ENCODE data around the gene CHAC1. TPM values are rescaled to one million over a fixed set of nuclear protein-coding genes. Genes with fewer than 3 reads are reported as not detected.

CHAC1 gene
- total RNA-seq, 1 donor, result 0.52 TPM

DNA sequence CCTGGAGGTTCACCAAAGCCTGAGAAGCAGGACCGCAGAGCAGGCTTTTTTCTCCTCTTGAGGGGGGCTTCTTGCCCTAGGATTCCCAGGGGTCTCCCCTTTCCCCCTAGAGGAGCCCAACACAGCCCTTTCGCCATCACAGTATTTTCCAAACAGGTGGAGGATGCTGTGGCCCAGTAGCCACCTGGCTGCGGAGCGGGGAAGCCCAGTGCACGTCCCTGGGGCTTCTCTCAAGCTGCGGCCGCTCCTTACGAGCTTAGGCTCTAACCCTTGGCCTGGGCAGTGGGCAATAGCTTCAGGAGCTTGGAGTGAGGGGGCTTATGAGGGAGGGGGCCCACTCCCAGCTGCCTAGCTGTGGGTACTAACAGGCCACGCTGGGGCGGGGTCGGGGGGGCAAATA, 35.7 kb upstream of the CHAC1 start:
- Histone ChIP-seq H3K9me3 (ENCODE audit: low read depth, low read length) (no peaks in the 10 kb centered on the region), H3K4me1 (ENCODE audit: insufficient read depth, low read length) (no peaks in the 10 kb centered on the region), H3K4me3 (ENCODE audit: low read length) (no peak overlapping the region), H3K27me3 (ENCODE audit: insufficient read depth, low read length) (no peaks in the 10 kb centered on the region)

DNA sequence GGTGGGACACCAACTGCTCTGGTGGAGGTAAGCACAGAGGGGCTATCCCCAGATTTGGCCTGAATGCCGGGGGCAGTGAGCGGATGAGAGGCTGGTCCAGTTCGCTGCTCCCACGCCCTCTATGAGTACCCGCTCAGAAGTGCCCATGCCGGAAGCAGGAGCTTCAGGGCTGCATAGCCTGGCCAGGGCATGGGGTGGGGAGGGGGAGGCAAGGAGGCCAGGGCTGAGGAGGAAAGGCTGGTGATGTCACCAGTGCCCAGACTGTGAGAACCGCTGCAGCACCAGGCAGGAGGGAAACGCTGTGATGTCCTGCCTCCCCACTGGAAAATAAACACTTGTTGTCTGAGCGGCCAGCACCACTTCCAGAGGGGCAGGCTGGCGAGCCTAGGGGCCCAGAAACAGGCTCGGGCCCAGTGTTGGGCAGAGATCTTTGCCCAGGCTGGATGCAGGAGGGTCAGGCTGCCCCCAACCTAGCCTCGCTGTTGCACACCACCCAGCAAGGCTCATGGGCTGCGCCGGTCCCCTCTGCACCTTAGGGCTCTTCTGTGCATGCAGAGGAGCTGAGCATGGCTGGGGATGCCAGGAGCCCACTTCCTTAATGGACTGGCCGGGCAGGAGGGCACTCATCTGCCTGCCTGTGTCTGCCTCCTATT, 35.0 kb upstream of the CHAC1 start:
- H3K4me1 ChIP-seq (ENCODE audit: insufficient read depth, low read length), result no peaks in the 10 kb centered on the region
- no peaks in the 10 kb centered on the region for H3K27me3 ChIP-seq (ENCODE audit: insufficient read depth, low read length)
- no peak overlapping the region for H3K4me3 ChIP-seq (ENCODE audit: low read length)
- no peaks in the 10 kb centered on the region for H3K9me3 ChIP-seq (ENCODE audit: low read depth, low read length)

DNA sequence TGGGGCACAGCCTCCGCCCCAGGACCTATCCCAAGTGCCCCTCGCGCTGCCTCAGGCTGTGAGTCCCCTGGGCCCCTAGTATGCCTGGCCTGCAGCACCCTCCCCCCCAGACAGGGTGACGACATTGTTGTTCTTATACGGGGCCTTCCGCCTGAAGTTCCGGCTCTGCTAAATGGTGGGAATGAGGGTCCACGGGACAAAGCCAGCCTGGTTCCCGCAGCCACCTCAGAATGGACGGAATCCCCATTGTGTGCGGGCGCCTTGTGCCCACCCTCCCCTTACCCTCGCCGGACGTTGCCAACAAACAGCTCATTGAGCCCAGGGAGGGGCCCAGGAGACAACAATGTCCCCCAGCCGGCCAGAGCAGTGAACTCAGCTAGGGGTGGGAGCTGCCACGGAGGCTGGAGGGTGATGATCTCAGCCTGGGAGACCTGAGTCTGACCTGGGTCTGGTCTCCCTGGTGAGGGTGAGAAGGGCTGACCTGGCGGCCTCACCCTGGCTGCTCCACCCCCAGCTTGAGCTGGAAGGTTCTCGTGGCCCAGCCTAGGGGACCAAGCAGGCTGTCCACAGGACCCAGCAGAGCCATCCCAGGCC, 34.4 kb upstream of the CHAC1 start:
- Histone ChIP-seq H3K9me3 (ENCODE audit: low read depth, low read length) (no peaks in the 10 kb centered on the region), H3K4me3 (ENCODE audit: low read length) (no peak overlapping the region), H3K27me3 (ENCODE audit: insufficient read depth, low read length) (no peaks in the 10 kb centered on the region), H3K4me1 (ENCODE audit: insufficient read depth, low read length) (no peaks in the 10 kb centered on the region)

DNA sequence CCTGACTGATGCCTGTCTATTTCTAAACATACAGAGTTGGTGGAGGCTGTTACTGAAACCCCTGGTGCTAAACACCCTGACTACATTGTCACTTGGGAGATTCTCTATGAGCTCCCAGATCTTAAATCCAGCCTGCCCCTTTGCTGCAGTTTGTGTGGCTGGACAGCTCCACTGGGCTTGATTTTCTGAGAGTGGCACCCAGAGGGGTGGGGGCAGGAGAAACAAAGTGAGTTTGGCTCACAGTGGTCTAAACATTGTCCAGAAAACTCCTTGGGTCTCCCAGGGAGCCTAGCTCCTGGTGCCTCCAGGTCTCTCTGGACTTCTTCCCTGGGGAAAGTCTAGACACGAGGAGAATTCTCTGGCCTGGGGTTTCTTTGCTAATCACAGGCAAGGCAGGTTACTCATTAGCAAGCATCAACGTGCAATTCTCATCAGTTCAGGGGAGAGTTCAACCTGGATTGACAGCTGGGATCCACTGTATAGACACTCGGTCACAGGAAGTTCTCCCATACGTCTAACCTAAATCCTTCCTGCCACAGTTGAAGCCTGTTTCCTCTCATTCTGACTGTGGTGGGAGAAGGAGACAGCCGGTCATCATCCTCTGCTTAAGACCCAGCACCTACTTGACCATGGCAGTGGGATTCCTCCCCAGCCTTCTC, 31.2 kb upstream of the CHAC1 start:
- peaks cover 27% of the 10 kb centered on the region for H3K27me3 ChIP-seq (ENCODE audit: insufficient read depth, low read length)

DNA sequence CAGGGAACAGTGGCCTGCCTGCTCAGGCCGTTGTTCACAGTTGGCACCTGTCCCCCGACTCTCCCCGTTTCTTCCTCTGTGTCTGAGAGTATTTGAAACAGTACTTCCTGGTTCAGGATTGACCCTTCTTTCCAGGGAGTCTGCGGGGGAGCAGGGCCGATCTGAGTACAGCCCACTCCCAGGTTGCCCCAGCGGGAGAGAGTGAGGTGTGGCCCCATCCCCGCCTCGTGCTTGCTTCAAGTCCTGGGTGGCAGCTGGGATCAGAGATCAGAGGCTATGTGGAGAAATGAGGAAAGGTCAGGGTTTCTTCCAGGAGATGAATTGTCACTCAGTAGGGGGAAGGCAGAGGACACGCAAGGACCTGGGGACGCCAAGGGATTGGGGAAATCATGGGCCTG, 30.7 kb upstream of the CHAC1 start:
- Histone ChIP-seq H3K4me3 (ENCODE audit: low read length) (no peak overlapping the region), H3K27me3 (ENCODE audit: insufficient read depth, low read length) (peaks cover 32% of the 10 kb centered on the region), H3K9me3 (ENCODE audit: low read depth, low read length) (no peaks in the 10 kb centered on the region), H3K4me1 (ENCODE audit: insufficient read depth, low read length) (peaks cover 22% of the 10 kb centered on the region)

More for the DNA sequence above, 31.2 kb upstream of the CHAC1 start:
- H3K4me1 ChIP-seq (ENCODE audit: insufficient read depth, low read length), result peaks cover 17% of the 10 kb centered on the region
- no peaks in the 10 kb centered on the region for H3K9me3 ChIP-seq (ENCODE audit: low read depth, low read length)
- H3K4me3 ChIP-seq (ENCODE audit: low read length), result no peak overlapping the region

DNA sequence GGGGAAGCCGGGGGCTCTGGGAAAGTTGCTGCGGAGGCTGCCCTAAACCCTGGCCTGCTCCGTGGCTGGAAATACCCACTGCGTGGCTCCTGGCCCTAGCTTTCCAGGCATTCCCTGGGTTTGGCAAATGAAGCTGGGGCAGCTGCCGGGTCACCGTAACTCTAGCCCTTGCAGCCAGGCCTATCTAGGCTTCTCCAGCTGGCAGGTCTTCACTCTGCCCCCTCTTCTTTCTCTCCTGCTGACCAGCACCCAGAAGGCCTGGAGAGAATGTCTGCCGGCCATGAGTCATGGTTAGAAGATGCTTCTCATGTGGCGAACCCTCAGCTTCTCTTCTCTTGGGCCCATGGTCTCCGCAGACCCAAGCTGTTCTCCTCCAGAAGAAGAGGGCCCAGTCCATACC, 29.7 kb upstream of the CHAC1 start:
- Histone ChIP-seq H3K27me3 (ENCODE audit: insufficient read depth, low read length) (peaks cover 36% of the 10 kb centered on the region), H3K4me1 (ENCODE audit: insufficient read depth, low read length) (peaks cover 29% of the 10 kb centered on the region), H3K4me3 (ENCODE audit: low read length) (no peak overlapping the region), H3K9me3 (ENCODE audit: low read depth, low read length) (no peaks in the 10 kb centered on the region)

DNA sequence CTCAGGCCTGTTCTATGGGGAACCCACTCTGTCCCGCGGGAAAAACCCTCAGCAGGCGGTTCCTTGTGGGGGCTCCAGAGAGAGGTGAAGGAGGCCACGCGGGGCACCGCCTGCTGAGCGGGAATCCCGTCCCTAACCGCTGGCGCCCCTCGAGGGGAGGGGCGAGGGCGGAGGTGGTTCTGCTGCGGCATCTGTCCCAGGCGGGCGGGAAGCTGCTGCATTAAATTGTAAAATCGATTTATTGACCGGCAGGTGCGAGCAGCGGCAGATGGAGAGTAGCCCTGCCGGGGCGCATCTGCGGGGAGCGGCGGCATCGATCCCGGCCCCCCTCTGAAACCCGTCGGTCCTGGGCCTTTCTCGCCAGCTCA, 27.8 kb upstream of the CHAC1 start:
- Histone ChIP-seq H3K27me3 (ENCODE audit: insufficient read depth, low read length) (peaks cover 55% of the 10 kb centered on the region), H3K9me3 (ENCODE audit: low read depth, low read length) (no peaks in the 10 kb centered on the region), H3K4me1 (ENCODE audit: insufficient read depth, low read length) (peaks cover 48% of the 10 kb centered on the region), H3K4me3 (ENCODE audit: low read length) (no peak overlapping the region)

DNA sequence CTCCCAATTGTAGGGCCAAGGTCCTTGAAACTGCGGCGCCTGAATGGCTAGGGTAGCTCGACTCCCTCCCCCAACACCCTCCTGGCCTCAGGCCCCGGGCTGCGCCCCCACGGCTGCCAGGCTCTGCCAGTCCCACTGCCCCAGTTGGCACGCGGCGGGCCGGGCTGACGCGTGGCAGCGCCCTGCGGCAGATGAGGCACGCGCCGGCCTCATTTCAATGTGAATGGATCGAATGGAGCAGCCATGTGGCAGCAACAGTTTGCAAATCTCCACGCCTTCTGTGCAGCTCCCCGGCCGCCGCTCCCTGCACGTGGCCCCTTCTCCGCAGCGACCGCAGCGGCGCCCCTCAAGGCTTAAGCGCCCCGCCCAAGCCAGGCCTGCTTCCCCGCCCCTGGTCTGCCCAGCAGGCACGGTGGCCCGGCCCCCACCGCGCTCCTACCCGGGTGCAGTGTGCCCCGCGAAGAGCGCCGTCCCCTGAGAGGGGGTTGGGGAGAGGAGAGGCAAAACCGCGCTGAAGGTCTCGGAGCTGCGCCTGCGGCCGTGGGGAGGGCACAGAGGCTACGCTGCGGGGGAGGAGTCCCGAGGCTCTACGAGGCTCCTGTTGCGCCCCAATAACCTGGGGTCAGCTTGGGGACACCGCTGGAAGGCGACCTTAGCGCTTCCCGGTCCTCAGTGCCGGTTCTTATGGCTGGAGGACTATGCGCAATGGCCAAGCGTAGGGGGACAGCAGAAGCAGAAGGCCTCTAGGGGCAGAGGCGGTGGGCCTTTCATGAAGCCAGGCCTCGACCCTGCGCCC, 27.2 kb upstream of the CHAC1 start:
- peaks cover 61% of the 10 kb centered on the region for H3K27me3 ChIP-seq (ENCODE audit: insufficient read depth, low read length)
- peaks cover 54% of the 10 kb centered on the region for H3K4me1 ChIP-seq (ENCODE audit: insufficient read depth, low read length)
- H3K9me3 ChIP-seq (ENCODE audit: low read depth, low read length), result no peaks in the 10 kb centered on the region
- H3K4me3 ChIP-seq (ENCODE audit: low read length), result no peak overlapping the region

DNA sequence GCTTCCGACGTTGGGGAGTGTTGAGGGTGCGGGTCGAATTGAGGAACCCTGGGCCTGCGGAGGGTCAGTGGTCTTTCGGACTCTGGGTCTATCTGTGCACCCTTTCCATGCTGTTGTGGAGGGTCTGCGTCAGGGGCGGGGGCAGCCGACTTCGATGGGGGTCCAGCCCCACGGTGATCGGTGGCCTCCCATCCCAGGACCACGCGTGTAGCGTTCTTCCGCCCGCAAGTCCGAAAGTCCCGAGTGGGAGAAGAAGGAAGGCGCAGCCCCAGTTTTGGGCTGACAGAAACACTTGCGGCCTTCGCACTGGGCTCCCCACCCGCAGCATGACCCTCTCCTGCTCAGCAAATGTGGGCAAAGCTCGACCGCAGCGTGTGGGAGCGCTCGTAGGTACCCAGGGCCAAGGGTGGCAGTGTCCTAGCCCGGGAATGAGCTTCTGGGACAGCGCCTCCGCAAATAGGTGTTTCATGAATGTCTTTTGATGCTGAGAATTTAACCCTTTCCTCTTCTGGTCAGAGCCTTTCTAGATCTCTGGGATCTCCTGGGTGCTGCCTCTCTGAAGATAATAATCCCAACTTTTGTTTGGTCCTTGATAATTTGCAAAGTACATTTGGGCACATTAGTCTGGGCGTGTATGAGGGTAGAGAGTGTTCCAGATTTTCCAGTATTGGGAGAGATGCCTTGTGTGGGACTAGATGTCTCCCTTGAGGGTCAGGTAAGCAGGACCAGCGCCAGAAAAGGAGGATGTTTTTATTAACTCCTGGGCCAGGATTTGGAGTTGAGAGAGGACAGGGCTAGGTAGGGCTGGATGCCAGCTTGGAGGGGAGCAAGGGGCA, 26.4 kb upstream of the CHAC1 start:
- peaks cover 69% of the 10 kb centered on the region for H3K27me3 ChIP-seq (ENCODE audit: insufficient read depth, low read length)

DNA sequence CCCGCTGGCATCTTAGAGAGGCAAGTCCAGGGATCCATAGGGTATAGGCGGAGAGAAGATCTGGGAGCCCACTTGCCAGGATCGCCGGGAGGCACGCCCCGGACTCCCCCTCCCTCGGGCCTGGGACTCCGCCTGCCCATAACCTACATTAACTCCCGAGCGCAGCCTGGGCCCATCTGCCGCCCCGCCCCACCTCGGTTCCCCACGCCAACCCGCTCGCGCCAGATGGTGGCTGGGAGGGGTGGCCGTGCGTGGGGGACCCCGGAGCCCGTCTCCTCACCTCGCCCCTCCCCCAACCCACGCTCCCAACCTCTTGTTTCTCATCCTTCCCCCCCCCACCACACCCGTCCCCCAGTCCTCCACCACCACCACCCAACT, 25.8 kb upstream of the CHAC1 start:
- Histone ChIP-seq H3K4me1 (ENCODE audit: insufficient read depth, low read length) (peaks cover 55% of the 10 kb centered on the region), H3K4me3 (ENCODE audit: low read length) (no peak overlapping the region), H3K27me3 (ENCODE audit: insufficient read depth, low read length) (peaks cover 71% of the 10 kb centered on the region), H3K9me3 (ENCODE audit: low read depth, low read length) (no peaks in the 10 kb centered on the region)

More for the DNA sequence above, 26.4 kb upstream of the CHAC1 start:
- peaks cover 55% of the 10 kb centered on the region for H3K4me1 ChIP-seq (ENCODE audit: insufficient read depth, low read length)
- H3K9me3 ChIP-seq (ENCODE audit: low read depth, low read length), result no peaks in the 10 kb centered on the region
- no peak overlapping the region for H3K4me3 ChIP-seq (ENCODE audit: low read length)

DNA sequence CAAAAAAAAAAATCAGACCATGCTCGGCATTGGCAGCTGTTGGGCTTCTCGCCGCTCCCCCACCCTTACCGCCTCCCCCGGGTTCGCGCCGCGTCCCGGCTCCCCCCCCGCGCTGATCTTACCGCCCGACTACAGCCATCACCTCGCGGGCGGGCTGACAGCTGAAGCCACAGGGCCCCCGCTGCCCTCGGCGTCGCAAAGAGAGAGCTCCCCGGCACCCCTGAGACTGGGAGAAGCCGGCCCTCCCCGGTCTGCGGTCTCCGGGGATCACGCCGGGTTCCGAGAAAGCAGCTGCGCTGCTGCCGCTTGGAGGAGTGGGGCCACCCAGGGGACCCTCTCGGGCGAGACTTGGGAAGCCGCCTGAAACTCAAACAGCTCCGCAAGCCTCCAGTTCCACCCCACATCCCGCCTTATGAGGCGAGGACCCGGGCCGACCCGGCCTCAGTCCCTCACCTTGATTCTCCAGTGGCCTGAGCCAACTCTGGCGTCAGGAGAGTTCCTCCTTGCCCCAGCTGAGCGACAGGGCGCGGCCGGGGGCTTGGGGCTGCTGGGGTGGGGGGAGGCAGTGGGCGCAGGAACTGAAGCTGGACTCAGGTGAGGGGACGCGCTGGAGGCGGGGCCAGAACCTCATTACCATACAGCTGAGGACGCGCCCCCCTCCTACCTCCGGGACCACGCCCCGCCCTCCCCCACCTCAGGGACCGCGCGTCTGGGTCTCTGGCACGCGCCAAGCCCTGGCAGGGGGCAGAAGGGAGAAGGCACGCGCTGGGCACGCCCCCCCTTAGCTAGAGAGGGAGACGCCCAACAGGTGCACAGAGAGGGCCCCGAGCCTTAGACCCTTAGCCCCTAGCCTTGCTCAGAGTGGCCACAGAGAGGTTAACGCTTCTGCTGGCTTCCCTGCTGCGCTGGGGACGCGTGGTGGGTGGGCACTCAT, 25.1 kb upstream of the CHAC1 start:
- Histone ChIP-seq H3K4me3 (ENCODE audit: low read length) (no peak overlapping the region), H3K27me3 (ENCODE audit: insufficient read depth, low read length) (peaks cover 71% of the 10 kb centered on the region)

DNA sequence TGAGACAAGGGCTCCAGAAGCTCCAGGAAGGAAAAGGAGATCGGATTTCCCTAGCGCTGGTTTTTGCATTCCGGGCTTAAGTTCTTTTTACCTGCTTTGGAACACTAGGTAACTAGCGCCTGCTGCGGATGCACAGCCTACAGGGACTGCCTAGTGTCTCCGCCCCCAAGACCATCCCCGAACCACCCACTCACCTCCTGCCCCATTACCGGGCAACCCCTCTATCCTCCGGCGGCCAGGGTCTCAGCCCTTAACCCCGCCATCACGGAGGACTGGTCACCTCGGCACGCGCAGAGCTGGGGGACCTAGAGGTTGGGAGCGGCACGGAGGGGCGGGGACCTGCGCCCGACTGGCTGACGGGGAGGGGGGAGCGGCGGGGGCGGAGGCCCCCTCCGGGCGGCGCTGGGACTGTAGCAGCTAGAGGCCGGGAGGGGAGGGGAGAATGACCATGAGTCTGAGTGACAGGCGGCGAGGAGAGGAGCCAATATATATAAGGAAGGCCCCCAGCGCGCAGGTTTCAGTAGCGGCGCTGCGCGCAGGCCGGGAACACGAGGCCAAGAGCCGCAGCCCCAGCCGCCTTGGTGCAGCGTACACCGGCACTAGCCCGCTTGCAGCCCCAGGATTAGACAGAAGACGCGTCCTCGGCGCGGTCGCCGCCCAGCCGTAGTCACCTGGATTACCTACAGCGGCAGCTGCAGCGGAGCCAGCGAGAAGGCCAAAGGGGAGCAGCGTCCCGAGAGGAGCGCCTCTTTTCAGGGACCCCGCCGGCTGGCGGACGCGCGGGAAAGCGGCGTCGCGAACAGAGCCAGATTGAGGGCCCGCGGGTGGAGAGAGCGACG, 24.2 kb upstream of the CHAC1 start, which contains the start of gene DLL4:
Gene DLL4 (plus strand): TSS at position 520 of the 839 bp plus-strand sequence. CDS start 329 bp downstream, outside the sequence.
- H3K4me1 ChIP-seq (ENCODE audit: insufficient read depth, low read length), result peaks cover 59% of the 10 kb centered on the region
- peaks cover 71% of the 10 kb centered on the region for H3K27me3 ChIP-seq (ENCODE audit: insufficient read depth, low read length)
- H3K9me3 ChIP-seq (ENCODE audit: low read depth, low read length), result no peaks in the 10 kb centered on the region
- no peak within 1 kb of the TSS for H3K4me3 ChIP-seq (ENCODE audit: low read length)

More for the DNA sequence above, 25.1 kb upstream of the CHAC1 start:
- Histone ChIP-seq H3K4me1 (ENCODE audit: insufficient read depth, low read length) (peaks cover 55% of the 10 kb centered on the region), H3K9me3 (ENCODE audit: low read depth, low read length) (no peaks in the 10 kb centered on the region)

Data from mononuclear cell (primary cell).